Ishikawa (cell line): ENCODE measurements around the gene TIMM29.

Source experiments
- CEBPB ChIP-seq: IDR thresholded peaks from 2 replicates; pipeline ENCODE4 v1.6.1; 2012
- CREB1 ChIP-seq: IDR thresholded peaks from 2 replicates; pipeline ENCODE4 v1.6.1; 2012; ENCODE audit warnings: low read depth
- EGR1 ChIP-seq: IDR thresholded peaks from 2 replicates; pipeline ENCODE4 v1.6.1; 2012
- EP300 ChIP-seq: IDR thresholded peaks from 2 replicates; pipeline ENCODE4 v1.6.1; 2012; ENCODE audit warnings: borderline replicate concordance
- FOXM1 ChIP-seq: IDR thresholded peaks from 2 replicates; pipeline ENCODE4 v1.6.1; 2012; ENCODE audit warnings: low read depth, borderline replicate concordance
- MAX ChIP-seq: IDR thresholded peaks from 2 replicates; pipeline ENCODE4 v1.6.1; 2012
- NFIC ChIP-seq: IDR thresholded peaks from 2 replicates; pipeline ENCODE4 v1.6.1; 2012
- RAD21 ChIP-seq: IDR thresholded peaks from 2 replicates; pipeline ENCODE4 v1.6.1; 2012; ENCODE audit warnings: low read depth
- REST ChIP-seq: IDR thresholded peaks from 2 replicates; pipeline ENCODE4 v1.6.1; 2012; ENCODE audit warnings: low read depth, mild to moderate bottlenecking
- TAF1 ChIP-seq: IDR thresholded peaks from 2 replicates; pipeline ENCODE4 v1.6.1; 2012; ENCODE audit warnings: low read depth, mild to moderate bottlenecking
- TCF12 ChIP-seq: IDR thresholded peaks from 2 replicates; pipeline ENCODE4 v1.6.1; 2012; ENCODE audit warnings: low read depth
- TEAD4 ChIP-seq: IDR thresholded peaks from 2 replicates; pipeline ENCODE4 v1.6.1; 2012
- USF1 ChIP-seq: IDR thresholded peaks from 2 replicates; pipeline ENCODE4 v1.6.1; 2012
- YY1 ChIP-seq: IDR thresholded peaks from 2 replicates; pipeline ENCODE4 v1.6.1; 2012; ENCODE audit warnings: low read depth
- ZBTB7A ChIP-seq: IDR thresholded peaks from 2 replicates; pipeline ENCODE4 v1.6.1; 2012; ENCODE audit warnings: low read depth

The TIMM29 gene

GRCh38 chr19:10920288-10920655 lies 8.3 kb upstream of the TIMM29 start:
- no peak for TF ChIP-seq MAX
- TF ChIP-seq YY1: no peak
- TF ChIP-seq USF1: no peak
- TF ChIP-seq CEBPB: no peak
- TF ChIP-seq NFIC: no peak
- no peak for TF ChIP-seq REST
- TF ChIP-seq EP300: no peak
- TF ChIP-seq TCF12: no peak
- no peak for TF ChIP-seq TAF1
- no peak for TF ChIP-seq TEAD4
- no peak for TF ChIP-seq CREB1
- no peak for TF ChIP-seq ZBTB7A

GRCh38 chr19:10920781-10921180 lies 7.8 kb upstream of the TIMM29 start:
- TF ChIP-seq TEAD4 (no peak), EP300 (no peak), RAD21 (no peak), NFIC (no peak), YY1 (no peak), TAF1 (no peak), TCF12 (no peak), MAX (no peak)

GRCh38 chr19:10921199-10921909 lies 7.3 kb upstream of the TIMM29 start:
- no peak for TF ChIP-seq REST
- TF ChIP-seq FOXM1: no peak
- TF ChIP-seq ZBTB7A: no peak
- TF ChIP-seq CREB1: no peak
- no peak for TF ChIP-seq TAF1

GRCh38 chr19:10921910-10922637 lies 6.5 kb upstream of the TIMM29 start:
- TF ChIP-seq TEAD4: no peak
- TF ChIP-seq EGR1: no peak
- TF ChIP-seq CREB1: no peak
- no peak for TF ChIP-seq RAD21
- TF ChIP-seq TCF12: no peak
- no peak for TF ChIP-seq NFIC
- no peak for TF ChIP-seq EP300
- no peak for TF ChIP-seq CEBPB
- no peak for TF ChIP-seq TAF1
- no peak for TF ChIP-seq USF1
- TF ChIP-seq YY1: no peak
- TF ChIP-seq FOXM1: no peak
- no peak for TF ChIP-seq ZBTB7A
- TF ChIP-seq REST: no peak

- no peak for TF ChIP-seq YY1
- TF ChIP-seq USF1: no peak
- no peak for TF ChIP-seq TAF1
- no peak for TF ChIP-seq TCF12
- no peak for TF ChIP-seq FOXM1
- TF ChIP-seq CREB1: no peak
- no peak for TF ChIP-seq EGR1
- TF ChIP-seq MAX: no peak
- no peak for TF ChIP-seq REST
- TF ChIP-seq ZBTB7A: no peak
- TF ChIP-seq RAD21: no peak
- TF ChIP-seq TEAD4: no peak
- no peak for TF ChIP-seq CEBPB
- no peak for TF ChIP-seq NFIC
- TF ChIP-seq EP300: no peak
These were observed 6.0 kb upstream of the TIMM29 start for GRCh38 chr19:10922638-10923014.
